NCI-H524 treated with DMSO at 0.1 percent for 48 hours (cell line): Measurements from ENCODE around the gene NTM.

Experiments
- DNase-seq: peaks from one replicate; lab custom pipeline; 2025; lab: John Stamatoyannopoulos, UW

The NTM gene

DNA sequence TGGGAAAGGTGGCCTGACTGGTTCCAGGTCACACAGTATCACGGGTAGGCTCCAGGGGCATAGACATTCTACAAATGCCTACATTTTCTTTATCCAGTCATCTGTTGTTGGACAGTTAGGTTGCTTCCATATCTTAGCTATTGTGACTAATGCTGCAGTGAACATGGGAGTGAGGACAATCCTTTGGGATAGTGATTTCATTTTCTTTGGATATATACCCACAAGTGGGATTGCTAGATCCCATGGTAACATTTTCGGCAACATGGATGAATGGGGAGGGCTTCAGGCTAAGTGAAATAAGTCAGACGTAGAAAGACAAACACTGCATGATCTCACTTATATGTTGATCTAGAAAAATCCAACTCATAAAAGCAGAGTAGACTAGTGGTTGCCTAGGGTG lies 744.3 kb downstream of the NTM start:
- DNase-seq: no peak

DNA sequence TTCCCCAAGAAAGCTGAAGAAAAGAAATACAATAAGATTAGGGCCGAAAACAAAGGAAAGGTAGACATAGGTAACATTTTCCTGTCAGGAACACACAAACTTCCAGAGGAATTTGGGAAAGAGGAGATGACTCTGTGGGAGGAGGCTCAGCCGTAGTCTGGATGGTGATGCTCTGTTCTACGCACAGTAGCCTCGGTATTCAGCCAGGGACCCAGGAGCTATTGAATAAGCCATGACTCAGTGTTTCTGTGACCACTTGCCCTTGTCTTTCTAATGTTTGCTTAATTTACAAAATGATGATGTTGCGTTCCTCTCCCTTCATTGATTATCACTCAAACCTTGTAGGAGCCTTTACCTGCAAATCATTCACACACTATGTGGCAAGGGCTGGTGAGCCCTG lies 745.0 kb downstream of the NTM start:
- no peak for DNase-seq

DNA sequence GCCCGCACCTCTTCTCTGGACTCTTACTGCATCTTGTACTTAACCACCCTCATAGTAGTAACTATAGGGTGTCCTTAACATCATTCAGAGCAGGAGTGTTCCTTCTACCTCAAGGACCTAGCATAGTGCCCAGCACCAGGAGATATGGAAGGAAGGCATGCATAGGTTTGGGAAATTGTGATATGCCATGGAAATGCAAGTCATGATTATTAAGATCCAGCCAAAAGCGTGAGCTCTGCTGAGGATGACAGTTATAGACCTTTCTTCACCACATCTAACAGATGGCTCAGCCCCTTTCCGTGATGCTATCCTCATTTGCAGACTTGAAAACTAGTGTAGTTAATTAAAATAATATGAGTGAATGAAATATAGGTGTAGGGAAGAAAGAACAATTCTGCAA lies 746.1 kb downstream of the NTM start:
- DNase-seq: no peak

DNA sequence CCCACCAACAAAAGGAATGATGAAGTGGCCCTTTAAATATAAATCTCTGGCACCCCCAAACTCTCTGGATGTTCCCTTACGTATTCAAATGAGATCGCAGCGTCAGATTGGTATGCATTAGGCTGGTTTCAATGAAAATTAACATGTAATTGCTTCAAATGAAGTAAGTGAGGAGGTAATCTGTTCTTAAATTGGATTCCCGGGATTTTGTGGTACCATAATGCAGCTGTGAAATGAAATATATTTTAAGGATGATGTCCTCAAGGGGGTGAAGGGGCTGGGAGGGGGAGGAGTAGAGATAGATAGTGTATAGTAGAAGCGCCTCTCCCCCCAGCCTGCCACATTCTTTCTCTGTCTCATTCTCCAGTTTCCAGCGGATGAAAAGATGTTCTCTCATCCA lies 748.2 kb downstream of the NTM start:
- DNase-seq: no peak

DNA sequence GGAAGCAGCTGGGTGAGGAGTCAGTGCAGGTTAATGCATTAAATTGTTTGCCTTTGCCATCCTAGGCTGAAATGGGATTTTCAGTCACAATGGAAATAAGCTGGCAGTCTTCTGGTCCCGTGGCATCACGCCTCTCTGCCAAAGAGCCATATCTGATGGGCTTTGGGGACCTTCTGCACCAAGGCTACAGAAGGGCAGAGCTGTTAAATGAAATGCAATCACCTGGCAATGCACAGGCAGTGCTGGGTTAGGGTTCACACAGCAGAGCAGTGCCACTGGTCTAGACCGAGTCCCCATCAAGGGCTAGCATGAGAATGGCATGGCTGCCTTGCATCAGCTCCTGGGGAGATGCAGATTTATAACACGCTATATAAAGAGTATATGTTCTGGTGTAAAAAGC lies 749.2 kb downstream of the NTM start:
- DNase-seq: no peak

DNA sequence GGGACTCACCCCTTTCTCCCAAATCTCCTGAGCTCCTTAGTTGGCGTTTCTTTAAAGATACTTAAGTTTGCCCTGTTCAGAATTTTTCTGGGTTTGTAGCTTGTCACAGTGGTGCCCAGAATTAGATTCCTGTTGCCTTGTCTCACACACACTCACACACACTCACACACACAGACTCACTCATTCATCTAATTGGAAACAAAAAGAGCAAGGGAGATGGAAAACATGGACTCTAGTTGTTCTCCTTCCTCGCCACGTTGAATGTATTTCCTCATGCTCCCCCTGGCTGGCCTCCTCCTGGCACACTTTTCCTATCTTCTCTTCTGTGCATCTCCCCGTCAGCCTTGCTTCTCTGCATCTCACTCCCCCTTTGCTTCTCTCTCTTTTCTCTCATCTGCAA lies 752.3 kb downstream of the NTM start:
- DNase-seq: no peak

DNA sequence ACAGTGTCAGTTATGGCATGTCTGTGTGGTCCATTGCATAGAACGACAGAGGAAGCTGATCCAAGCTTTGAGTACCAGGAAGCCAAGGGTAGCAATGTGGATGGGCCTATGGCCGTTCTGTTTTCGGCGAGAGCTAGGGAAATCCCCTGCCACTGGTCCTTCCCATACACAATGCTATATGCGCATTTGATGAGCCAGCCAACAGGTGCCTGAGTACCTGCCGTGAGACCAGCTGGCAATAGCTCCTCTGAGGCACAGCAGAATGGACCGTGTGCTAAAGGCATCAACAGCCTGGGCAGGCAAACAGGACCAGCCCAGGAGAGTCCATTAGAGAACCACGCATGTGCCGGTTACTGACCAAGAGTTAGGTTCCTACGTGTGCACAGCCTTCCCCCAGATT lies 753.0 kb downstream of the NTM start:
- DNase-seq: no peak

DNA sequence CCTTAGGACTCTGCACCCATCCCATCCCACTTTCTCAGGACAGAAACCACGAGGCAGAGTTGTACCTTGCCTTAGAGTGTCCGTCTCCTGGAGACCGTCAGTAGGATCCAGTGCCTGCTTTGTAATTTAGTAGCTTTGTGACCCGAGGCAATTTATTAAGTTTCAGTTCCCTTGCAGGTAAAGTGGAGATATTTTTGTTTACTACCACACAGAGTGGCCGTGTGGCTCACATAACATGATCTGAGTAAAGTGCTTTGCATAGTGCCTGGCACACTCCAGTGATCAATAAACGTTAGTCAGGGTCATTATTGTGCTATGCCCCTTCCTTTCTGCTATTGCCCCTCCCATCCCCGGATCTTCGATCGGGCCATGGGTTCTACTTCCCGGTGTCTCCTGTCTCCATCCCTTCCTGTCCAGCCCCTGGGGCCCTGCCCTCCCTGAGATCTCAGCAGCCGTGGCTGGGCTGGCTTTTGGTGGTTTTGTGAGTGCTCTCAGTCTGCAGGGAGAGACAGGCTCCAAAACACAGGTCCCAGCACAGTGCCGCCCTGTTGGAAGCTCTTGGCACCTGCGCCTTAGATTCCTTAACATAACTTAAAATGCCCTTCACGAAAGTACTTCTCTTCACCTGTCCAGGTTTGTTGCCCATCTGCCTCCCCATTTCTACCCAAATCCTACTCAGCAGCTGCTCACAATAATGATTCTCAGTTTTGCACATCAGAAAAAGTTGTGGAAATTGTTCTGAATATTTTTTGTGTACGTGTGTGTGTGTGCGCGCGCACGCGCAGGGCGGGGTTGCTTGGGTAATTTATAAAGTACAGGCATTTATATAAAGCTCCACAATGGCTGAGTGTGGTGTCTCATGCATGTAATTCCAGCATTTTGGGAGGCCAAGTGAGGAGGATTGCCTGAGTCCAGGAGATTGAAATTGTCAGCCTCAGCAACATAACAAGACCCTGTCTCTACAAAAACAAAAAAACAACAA lies 753.7 kb downstream of the NTM start:
- DNase-seq: no peak

DNA sequence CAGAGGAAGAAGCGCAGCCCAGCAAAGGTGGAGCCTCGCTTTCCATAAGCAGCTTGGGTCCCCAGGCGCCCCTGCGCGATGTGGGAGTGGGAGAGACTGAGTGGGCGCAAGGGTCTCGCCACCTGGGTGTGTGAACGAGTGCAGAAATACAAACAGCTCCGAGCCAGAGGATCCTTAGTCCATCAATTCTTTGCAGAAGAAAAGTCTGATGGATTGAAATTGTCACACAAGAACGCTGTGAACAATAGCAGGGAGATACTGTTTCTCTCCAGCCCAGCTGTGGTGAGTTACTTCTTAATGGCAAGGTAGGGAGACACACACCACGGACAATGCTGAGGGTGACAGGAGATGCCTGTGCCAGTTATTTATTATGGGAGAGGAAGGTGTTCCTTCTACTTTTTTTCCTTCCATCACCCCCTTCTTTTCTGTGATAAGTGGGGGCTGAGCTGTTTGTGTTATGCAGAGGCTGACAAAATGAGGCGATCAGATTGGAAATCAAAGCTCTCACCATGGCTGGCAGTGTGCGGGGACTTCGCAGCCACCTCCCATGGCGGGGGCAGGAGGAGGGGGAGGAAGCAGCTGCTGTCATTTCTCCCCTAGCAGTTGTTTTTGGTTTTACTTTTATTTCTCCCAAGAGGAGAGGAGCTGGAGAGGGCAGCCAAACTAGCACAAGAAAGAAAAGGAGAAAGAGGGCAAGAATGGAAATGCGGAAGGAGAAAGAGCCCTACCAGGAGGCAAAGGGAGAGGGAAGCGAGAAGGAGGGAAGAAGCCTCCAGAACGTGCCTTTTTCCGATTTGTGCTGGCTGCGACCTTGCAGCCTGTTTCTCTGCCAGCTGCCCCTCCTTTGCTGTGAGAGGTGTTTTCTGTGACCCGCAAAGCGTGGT lies 755.8 kb downstream of the NTM start:
- peak; percentile 15 for DNase-seq

DNA sequence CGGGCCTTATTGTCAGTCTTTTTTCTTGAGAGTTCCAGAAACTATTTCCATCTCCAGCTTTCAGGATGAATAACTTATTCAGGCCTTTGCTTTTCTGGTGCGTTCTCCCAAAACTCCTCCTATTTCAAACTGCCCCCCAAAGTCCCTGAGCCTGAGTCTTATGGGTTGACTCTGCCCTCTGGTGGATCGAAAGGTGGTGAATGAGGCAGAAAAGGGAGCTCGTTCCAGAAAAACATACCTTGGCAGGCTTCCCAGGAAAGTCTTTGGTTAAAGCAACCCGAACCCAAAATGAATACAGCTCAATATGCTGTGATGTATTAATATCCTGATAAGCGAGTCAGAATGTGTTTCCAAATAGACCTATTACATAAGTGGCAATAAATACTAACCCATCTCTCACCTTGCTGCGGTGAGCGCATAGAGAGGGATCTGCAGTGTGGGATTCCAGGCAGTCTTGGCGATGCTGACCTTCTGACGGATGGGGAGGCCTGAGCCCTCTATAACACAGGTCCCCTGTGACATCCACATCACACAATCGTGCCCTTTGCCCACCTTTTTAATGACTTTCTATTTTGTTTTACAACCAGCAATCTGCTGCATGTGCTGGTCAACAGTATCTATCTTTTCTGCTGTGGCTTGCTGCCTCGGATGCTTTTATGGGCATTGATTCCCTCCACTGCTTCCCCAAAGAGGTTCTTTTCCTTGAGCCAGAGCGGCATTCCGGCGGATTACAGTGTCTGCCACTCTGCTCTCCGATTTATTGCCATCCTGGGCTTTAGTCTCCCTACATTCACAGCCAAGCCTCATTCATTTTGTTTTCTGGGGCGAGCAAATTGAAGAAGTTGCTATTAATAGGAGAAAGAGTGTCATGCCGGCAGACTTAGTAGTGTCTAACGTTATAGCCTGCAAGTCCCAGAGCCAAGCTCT lies 756.8 kb downstream of the NTM start:
- DNase-seq: no peak

DNA sequence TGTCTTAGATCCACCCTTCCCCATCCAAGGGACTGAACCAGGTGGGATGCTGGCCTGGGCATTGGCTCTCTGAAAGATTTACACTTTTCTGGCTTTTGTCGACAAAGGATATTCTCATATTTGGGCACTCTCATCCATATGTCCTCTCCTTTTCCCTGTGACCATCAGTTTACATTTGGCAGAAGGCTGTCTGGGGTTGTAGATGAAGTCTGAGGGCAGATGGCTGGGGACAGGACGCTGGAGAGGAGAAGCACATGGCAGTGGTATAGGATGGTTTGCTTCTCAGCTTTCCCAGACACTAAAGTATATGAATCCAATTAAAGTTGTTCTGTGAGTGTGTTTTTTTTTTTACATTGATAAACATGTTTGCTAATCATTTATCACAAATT lies 757.5 kb downstream of the NTM start:
- DNase-seq: no peak

DNA sequence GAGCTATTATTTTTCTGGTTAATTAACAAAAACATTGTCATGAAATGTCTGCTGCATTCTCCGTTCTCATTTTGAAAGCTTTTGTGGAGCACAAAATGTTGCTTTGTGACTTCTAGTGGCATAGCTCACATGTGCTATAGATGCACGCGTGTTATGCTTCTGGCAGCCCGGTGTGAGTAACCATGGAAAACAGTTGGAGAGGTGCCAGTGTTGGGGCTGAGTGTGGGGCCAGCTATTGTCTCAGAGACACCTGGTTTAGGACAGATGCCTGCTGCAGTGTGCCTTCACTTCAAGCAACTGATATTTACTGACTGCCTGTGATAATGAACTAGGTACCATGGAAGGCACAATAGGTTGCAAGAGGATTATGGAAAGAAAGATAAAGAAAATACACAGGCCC lies 760.6 kb downstream of the NTM start:
- no peak for DNase-seq

DNA sequence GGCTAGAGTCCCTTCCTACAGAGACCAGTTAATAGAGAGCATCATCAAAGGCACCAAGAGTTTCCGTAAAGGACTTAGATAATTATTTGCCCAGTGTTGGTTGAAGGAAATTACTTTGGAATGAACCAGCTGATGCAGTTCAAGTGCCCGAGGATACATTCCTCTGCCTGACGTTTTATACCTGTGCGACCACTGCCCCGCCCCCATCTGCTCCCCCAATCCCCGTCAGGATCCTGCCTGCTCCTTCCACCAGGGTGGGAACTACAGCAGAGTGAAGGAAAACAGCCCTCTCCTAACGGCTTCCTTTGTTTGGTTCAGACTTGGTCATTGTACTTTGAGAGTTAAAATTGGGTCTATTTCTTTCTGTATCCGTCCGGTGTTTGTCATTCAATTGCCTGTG lies 761.5 kb downstream of the NTM start:
- DNase-seq: no peak

DNA sequence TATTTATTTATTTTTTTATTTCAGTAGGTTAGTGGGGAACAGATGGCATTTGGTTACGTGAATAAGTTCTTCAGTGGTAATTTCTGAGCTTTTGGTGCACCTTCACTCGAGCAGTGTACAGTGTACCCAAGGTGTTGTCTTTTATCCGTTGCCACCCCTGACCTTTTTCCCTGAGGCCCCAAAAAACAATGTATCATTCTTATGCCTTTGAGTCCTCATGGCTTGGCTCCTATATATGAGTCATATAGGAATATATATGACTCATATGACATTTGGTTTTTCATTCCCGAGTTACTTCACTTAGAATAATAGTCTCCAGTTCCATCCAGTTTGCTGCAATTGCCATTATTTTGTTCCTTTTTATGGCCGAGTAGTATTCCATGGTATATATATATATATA lies 763.9 kb downstream of the NTM start:
- DNase-seq: no peak

DNA sequence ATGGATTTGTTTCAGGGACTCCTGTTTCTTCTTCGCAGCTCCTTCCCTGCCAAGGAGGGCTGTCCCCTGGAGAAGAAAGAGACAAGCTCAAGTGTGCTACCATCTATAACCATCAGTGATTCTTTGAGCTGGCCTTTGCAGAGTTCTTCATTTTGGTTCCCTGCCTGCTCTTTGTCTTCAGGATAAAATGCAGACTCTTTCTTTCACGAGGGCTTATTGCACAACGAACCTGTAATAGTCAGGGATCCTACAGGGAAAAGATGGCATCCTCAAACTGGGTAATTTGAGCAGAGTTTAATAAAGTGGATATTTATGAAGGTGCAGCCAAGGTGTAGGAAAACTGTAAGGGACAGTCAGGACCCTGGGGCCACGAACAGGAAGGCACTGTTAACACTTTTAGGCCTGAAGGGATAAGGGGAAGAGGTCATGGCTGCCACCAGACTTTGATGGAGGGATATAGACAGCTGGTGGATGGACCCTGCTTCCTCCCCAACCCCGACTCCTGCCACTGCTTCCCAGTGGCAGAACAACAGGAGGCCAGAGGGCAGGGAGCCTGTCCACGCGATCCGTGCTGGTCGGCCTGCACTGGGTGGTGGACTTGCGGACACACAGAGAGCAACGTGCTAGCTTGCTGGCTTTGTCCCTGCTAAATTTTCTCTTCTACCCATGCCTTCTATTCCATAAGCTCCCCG lies 767.0 kb downstream of the NTM start:
- no peak for DNase-seq

DNA sequence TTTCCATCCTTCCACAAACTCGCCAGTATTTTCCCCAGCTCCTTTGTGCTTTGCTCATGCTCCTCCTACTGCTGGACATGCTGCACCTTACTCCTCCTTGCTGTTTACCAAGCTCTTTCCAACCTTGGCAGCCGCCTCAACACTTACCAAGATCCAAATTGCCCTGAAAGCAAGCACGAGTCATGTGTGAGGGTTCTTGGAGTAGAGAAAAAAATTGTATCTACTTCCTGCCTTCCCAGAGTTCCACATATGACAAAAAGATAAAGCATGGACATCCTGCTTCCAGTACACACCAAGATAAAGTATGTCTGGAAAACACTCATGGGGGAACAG lies 767.5 kb downstream of the NTM start:
- no peak for DNase-seq

DNA sequence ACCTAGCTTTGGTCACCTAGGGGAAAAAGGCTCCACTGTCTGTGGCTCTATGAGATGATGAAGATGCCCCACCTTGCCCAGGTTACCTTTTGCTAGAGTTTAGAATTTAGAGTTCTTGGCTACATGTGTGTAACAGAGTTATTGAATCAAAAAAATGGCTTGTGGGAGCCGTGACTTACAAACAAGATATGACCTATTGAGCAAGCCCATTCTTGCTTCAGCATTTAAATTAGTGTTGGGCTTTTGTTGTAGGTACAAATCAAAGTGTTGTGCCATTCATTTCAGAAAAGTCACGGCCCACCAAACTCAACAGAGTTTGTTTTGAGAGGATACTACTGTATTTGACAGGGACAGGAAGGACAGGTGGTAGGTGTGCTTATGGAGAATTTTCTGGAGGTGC lies 768.8 kb downstream of the NTM start:
- no peak for DNase-seq

DNA sequence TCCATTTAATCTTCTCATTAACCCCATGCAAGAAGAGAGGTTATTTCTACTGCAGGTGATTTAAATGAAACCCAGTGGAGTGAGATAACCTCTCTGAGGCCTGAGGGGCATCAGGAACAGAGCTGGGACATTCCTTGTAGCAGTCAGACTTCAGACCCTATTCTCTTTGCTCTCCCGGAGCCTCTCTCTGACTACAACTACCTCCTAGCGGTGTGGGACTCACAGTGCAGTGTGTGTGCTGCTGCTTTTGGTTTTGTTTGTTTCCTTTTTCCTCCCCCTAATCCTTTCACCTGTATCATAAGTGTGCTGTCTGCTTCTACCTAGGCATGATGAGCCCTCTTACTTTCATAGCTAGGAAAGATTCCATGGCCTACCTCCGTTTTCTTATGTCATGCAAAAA lies 769.6 kb downstream of the NTM start:
- DNase-seq: no peak

DNA sequence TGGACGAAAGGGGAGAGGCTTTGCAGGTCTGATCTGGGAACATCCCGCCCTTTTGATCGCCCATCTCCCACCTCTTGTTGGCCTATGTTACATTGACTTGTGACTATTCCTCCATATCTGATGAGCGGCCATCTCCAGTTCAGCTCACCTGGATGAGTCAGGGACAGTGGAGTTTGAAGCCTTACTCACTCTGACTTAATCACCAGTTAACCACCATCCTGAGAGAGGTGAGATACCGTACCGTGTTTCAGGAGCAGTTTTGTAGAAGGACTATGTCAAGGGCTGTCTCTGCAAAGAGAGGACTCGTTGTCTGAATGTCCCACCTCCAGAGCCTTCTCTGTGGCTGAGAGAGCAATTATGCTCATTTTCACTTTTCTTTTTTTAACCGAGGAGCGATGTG lies 771.7 kb downstream of the NTM start:
- DNase-seq: no peak

DNA sequence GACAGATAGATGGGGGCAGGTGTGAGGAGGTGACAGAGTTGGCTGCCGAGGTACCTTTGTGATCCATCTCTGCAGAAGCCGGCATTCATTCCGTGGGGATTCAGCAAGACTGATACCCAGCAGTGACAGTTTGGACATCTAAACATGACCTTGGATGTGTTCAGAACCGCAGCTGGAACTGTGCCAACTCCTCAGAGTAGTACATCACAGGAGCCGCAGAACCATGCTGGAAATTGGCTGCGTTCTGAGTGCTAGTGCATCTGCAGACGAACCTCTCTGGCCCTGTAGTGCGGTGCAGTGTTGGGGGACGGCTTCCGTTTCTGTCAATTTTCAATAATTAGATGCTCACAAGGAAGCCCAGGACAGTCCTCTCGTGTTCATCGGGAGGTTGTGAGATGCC lies 772.1 kb downstream of the NTM start:
- DNase-seq: no peak

DNA sequence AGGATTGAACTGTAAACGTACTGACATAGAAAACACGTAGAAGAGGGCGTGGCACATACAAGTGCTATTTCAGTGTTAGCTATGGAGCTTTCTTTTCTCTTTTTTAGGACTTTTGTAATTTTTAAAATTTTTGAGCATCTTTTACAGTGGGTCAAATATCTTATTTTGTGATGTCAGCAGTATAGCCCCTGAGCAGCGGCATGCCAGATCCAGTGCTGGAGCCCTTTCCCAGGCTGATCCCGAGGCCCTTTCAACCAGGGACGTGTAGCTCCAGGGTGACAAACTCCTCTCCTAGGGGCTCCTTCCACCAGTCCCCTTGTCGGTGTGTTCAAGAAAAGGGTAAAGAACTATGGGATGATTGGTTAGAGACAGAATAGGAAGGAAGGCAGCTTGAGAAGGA lies 777.0 kb downstream of the NTM start:
- DNase-seq: no peak

DNA sequence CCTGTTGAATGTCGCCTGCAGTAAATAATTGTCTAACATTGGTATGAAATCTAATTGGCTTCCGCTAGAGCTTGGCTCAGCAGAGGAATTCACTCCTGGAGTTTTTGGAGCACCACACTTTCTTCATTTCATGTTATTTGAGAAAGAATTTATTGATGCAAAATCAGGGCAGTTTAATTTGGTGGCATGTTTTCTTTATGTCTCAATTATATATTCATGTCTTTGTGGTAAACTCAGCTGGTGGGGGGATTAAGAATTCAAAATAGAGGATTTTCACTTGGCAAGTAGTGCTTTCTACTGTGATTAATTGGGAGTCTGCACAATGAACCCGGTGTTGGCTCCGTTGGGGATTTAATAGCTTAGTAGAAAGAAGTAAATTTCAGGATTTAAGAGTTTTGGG lies 784.4 kb downstream of the NTM start:
- DNase-seq: no peak
